Islet precursor cell (in vitro differentiated cells): Measurements from ENCODE around the gene CFAP53.
A peak's percentile ranks its signal among the peaks of the same experiment; 100 is the strongest.

Experiments
- DNase-seq: peaks from one replicate; pipeline ENCODE4 v3.0.0-alpha.2; 2018

Gene CFAP53

DNA sequence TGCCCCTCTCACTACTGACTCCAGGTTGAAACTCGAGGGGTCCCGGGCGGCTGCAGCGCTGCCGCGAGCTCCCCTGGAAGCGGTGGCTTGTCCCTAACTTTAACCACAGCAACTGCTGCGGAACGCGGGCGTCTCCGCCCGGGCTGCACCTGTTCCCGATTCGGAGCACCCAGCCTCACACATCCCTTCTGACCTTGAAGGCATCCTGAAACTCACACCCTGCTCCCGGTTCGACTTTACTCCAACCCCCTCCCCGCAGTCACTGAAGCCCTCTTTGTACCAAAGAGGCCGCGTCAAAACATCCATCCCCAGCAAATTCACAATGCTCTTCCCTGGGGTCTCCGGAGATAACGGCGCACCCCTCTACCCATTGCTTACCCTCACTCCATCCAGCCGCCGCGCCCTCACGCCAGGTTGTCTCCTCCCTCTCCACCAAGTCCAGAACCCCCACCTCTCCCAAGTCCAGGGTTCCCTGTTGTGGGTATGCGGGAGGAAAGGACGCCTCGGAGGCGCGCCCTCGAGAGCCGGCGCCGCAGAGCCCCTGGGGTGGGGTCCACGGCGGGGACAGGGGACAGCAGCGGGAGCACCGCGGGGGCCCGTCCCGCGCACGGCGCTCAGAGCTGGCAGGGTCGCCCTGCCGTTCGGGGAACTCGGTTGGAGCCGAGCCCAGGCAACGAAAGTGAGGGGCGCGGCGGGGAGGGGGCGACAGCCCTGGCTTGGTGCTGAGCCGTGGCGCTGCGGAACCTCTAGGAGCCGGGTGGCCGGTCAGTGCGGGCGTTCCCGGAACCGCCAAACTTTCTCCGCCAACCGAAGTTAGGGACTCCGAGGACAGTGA is 72.3 kb downstream of the CFAP53 start:
- peak; percentile 60 for DNase-seq

DNA sequence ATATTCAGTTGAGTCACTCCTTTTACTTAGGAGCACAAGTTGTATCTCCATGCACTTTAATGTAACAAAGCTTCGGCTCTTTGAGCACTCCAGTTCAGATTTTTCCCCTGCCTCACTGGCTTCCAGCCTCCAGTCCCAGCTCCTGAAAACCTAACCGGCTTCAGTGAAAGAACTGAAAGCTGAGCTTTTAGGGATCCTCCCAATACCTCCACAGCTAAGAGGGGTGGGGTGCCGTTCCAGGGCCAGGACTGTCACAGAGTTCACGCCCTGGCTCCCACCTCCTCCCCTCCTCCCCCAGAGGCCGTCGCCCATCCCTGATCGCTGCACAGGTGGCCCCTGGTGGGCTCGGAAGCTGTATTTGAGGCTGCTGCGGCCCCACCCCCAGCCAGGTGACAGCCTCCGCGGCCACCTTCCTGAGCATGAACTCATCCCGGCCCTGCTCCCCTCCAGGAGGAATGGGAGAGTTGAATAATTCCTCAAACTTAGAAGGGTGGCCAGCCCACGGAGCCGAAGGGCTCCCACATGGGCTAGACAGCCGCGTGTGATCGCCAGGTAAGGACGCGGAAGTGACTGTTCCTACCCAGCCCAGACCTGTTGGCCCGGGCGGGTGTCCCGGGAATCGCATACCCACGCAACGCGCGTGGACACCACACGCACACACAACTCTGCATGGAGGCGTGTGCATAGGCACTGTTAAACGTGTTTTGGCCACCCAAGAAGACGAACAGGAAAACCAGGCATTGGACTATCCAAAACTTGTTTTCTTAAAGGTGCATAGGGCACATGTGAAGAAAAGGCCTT is 73.1 kb downstream of the CFAP53 start:
- no peak for DNase-seq

DNA sequence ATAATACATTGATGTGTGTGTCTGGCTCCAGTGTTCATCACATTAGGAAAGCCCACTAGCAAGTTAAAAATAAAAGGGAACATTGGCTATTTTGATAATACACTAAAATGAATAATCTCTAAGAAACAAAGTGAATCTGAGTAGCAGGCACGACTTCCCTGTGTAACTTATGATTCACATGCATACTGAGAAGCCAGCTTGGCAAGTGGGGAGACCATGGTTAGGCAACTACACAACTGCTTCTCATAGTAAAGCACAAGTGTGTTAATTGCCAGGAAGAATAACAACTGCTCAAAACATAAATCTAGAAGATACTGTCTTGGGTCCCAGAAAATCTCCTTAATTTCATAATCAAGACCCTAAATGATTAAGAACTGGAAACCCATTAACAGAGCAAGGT is 75.4 kb downstream of the CFAP53 start:
- no peak for DNase-seq

DNA sequence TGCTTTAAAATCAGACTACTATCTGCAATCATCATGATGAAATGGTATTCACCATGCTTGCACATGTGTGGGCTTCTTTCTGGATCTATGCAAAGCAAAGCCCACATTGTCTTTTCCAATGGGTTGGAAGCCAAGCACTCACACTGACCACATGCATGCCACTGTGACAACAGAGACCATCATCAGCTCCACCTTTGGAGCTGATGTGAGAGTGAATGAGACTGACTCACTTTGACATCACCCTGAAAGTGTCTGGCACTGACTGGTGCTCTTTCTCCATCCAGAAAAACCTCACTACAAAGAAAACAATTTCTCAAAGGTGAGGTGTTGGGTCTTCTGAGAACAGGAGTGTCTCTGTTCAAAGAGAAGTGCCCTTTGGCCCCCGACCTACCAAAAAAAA is 76.1 kb downstream of the CFAP53 start:
- peak; percentile 65 for DNase-seq

DNA sequence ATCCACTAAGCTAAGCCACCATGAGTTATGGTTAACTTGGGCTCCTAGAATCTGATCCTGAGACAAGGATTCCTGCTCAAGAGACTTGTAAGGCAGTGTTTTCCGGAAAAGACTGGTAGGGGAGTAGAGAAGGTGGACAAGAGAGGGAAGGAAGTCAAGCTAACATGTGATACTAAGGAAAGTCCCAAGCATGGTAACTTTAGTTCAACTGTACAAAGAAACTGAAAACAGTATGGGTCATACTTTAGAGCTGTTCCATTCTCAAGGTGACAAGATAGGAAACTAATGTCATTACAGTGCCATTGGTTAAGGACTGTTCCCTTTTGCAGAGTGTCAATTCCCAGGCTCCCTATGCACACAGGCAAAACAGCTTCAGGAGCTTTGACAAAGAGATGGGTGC is 77.1 kb downstream of the CFAP53 start:
- no peak for DNase-seq

DNA sequence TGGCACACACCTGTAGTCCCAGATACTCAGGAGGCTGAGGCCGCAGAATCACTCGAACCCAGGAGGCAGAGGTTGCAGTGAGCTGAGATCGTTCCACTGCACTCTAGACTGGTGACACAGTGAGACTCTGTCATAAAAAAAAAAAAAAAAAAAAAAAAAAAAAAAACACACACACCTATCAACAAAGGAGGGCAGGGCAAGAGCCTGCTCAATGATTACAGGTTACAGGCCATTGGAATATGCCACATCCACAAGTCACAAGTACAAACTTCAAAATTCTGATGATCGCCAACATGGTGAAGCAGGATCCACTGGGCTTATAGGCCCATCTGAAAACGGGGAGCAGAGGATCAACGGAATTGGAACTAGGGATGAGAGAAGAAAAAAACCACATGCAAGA is 77.6 kb downstream of the CFAP53 start:
- DNase-seq: no peak

DNA sequence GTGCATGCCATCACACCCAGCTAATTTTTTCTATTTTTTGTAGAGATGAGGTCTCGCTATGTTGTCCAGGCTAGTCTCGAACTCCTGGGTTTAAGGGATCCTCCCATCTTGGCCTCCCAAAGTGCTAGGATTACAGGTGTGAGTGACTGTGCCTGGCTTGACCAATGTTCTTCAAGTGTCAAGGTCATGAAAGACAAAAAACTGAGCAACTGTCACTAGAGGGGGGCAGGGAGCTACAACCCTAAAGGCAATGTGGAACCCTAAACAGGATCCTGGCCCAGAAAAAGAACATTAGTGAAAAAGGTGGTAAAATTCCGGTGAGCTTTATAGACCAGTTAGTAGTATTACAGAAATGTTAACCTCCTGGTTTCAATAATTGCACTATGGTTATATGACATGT is 78.6 kb downstream of the CFAP53 start:
- DNase-seq: no peak

DNA sequence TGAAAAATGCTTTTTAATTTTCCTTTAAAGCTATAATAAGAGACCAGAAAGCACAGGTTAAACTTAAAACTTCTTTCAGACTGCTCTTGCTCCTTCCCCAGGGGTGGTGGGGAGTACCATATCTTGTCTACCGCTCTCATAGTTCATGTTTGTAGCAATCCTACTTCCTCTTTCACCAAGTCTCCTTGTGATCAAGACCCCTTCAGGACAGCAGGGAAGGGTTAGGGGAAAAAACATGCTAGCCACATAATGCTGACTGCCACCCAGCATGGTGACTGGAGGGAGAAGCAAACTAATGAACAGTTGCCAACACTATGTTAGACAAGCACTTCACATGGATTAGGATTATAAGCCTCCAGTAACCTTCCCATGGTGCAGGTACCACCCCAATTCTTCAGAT is 79.9 kb downstream of the CFAP53 start:
- no peak for DNase-seq

DNA sequence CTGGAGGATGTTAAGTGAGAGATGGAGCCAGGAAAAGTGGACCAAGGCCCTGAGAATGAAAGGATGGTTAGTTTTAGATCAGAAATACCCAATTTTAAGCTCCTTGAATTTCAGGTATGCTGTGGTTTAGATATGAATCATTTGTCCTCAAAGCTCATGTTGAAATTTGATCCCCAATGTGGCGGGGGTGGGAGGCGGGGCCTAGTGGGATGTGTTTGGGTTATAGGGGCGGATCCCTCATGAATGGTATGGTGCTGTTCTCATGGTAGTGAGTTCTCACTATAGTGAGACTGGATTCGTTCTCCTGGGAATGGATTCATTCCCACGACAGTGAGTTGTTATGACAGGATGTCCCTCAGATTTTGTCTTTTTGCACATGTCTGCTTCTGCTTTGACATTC is 82.7 kb downstream of the CFAP53 start:
- no peak for DNase-seq

DNA sequence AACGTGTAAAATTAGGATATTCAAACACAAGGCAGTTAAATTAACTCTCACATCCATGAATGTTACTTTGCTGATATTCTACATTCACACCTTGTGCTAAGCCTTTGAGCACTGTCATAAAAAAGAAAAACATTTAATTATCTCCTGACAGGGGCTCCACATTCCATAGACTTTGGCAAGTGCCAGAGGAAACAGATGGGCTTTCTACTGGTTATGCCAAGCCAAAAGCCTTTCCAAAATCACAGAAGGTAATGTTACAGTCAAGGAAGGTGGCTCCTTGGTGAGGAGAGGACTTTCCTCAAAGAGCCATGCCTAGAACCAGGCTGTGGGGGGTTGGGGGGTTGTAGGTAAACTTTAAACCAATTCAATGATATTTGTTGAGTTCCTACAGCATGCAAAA is 83.8 kb downstream of the CFAP53 start:
- no peak for DNase-seq

DNA sequence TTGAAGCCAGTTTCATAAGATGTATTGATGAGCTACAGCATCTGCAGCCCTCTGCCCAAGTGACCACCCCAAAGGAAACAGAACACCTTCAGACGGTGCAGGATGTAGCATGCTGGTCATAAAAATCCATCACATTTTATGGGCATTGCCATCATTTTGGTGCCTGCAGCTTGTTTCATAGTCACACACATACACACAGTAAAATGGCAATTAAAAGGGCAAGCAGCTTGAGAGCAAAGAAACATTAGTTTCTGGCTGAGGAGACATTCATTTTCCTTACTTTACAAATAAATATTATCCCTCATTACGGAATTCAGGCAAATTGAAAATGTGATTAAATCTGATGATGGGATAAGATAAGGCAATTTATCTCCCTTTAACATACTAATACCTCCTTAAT is 84.7 kb downstream of the CFAP53 start:
- DNase-seq: no peak

DNA sequence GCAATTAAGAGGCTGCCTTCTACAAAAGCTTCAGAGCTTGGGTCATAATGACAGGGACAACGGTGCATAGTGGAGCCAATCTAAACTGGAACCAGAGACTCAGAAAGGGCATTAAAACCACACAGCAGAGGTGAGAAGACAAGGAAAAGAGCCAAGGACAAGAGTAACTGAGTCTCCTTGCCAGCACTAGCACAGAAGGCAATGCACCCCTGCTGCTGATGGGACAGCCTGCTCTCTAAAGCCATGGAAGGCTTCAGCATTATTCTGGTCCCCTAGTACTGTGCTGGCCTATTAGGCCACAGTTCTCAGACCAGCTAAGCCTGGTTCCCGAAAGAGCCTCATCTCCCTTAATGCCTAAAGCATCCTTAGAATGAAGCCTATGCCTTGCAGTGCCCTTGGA is 86.8 kb downstream of the CFAP53 start:
- DNase-seq: no peak

DNA sequence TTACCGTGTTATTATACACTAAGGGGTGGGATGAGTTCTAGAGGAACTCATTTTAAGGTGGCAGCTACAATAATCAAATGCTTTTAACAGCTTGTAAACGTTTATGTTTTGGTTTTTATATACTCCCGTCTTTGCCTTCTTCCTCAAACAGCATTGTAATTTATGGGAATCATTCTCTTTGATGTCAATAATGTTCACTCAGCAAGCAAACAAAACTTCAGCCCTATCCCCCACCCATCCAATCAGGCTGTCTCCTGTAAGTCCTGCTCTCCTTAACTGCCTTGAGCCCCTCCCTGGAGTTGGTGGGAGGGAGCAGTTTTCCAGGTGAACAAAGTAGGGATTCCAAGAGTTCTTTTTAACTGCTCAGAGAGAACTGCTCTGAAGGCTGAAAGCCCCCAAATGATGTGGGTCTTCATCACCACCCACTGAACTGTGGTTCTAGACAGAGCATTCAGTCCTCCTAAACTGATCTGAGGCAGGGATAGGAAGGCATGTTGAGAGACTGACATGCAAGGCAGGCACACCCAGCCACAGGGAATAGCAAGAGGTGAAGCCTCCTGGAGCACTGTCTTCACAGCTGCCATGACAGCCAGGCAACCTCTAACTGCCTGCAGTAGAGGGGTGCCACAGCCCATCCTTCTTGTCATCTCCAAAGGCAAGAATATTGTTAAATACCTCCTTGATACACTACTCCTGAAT is 88.9 kb downstream of the CFAP53 start:
- no peak for DNase-seq
